OCI-LY3 (cell line): ENCODE data around the gene PDCD7.

Experiments
- EZH2phosphoT487 ChIP-seq: fragments of 200-600 bp; shearing (Covaris generic); IDR thresholded peaks from 2 replicates; pipeline ENCODE4 v1.6.1; 2018; ENCODE audit warnings: antibody characterized with exemption, mixed run types, low read depth
- TF ChIP-seq, protein P1 (sequence below): fragments of 200-600, 300-600 bp; sonication (generic); IDR thresholded peaks from 2 replicates; pipeline ENCODE4 v1.5.1; 2014; ENCODE audit warnings: antibody characterized with exemption, low read length, low read depth

DNA sequence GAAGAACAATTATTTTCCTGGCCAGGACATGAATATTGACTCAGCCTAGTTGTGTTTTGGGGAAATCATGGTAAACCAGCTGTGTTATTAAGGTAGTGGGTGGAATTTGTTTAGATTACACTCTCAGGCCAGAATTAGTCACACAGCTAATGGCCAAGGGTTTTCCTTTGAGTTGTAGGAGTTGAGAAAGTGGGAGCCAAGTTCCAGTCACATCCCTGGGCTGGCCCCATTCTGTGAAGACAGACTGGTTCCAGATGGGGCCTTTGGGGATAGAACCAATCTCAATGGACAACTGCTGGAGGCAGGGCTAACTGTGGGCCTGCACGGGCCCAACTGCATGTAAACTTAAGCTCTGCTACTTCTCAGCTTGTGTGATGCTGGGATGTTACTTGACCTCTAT, 64.4 kb downstream of the PDCD7 start:
- TF ChIP-seq, protein P1, sequence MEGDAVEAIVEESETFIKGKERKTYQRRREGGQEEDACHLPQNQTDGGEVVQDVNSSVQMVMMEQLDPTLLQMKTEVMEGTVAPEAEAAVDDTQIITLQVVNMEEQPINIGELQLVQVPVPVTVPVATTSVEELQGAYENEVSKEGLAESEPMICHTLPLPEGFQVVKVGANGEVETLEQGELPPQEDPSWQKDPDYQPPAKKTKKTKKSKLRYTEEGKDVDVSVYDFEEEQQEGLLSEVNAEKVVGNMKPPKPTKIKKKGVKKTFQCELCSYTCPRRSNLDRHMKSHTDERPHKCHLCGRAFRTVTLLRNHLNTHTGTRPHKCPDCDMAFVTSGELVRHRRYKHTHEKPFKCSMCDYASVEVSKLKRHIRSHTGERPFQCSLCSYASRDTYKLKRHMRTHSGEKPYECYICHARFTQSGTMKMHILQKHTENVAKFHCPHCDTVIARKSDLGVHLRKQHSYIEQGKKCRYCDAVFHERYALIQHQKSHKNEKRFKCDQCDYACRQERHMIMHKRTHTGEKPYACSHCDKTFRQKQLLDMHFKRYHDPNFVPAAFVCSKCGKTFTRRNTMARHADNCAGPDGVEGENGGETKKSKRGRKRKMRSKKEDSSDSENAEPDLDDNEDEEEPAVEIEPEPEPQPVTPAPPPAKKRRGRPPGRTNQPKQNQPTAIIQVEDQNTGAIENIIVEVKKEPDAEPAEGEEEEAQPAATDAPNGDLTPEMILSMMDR, result no peak
- no peak for TF ChIP-seq EZH2phosphoT487
